ENCODE data around the gene MBD6. TPM values are rescaled to one million over a fixed set of nuclear protein-coding genes. Genes with fewer than 3 reads are reported as not detected.

Gene MBD6
- total and polyA plus RNA-seq, 7 donors = 13.5 to 52.8 (median 16.2) TPM

- Histone ChIP-seq H3K4me1 (peaks cover 0 to 22% (median 13%) of the 10 kb centered on the region in 4 donors), H3K4me3 (no peak overlapping the region), H3K36me3 (peaks cover 6 to 17% (median 12%) of the 10 kb centered on the region in 4 donors), H3K27me3 (peaks cover 0 to 7% (median 0%) of the 10 kb centered on the region in 3 donors), H3K9me3 (no peaks in the 10 kb centered on the region), H3K27ac (no peak overlapping the region)
- TF ChIP-seq CTCF (IDR thresholded peaks at IDR 0.05) (no peak), POLR2AphosphoS5 (IDR thresholded peaks at IDR 0.05) (no peak), POLR2A (IDR thresholded peaks at IDR 0.05) (no peak), EP300 (IDR thresholded peaks at IDR 0.05) (no peak)
- DNase-seq = no peak
- intact Hi-C loops (cut with DNase I) = loop anchor here (2.0 to 5.0 kb wide), 2 partner anchors 23 to 37 kb away; partner anchors contain the start of genes DDIT3 and MBD6
These were observed 36.9 kb upstream of the MBD6 start for GRCh38 chr12:57485695-57486094.

GRCh38 chr12:57487055-57487596 lies 35.5 kb upstream of the MBD6 start:
- peak overlapping the region in 3 of 4 donors; percentile 81 to 87 (median 87) for H3K27ac ChIP-seq
- 81 to 90% methylated on average over 27 of the region's 27 CpGs for WGBS, 2 donors

GRCh38 chr12:57487597-57488401 lies 34.8 kb upstream of the MBD6 start, which contains the start of gene MARS1:
MARS1 (plus strand) TSS chr12:57488068; CDS start chr12:57488091, 23 bp downstream.
- peaks cover 0 to 22% (median 13%) of the 10 kb centered on the region in 4 donors for H3K4me1 ChIP-seq
- intact Hi-C loops (cut with DNase I) = loop anchor here (2.0 to 5.0 kb wide), 2 partner anchors 25 to 35 kb away; partner anchors contain the start of genes DDIT3 and MBD6
- no peaks in the 10 kb centered on the region for H3K9me3 ChIP-seq
- H3K27me3 ChIP-seq = no peaks in the 10 kb centered on the region
- H3K4me3 ChIP-seq = peak within 1 kb of the TSS; percentile 80 to 97 (median 92)
- H3K27ac ChIP-seq = peak within 1 kb of the TSS; percentile 81 to 87 (median 86)
- TF ChIP-seq POLR2AphosphoS5 (IDR thresholded peaks at IDR 0.05) = peak; percentile 76 to 93 (median 88)
- peak in 1 of 4 donors; percentile 83 for TF ChIP-seq EP300 (IDR thresholded peaks at IDR 0.05)
- TF ChIP-seq CTCF (IDR thresholded peaks at IDR 0.05) = no peak
- TF ChIP-seq POLR2A (IDR thresholded peaks at IDR 0.05) = peak; percentile 47 to 65
- WGBS, 2 donors = 5 to 9% methylated on average over 47 of the region's 47 CpGs
- H3K36me3 ChIP-seq = peaks cover 19 to 38% (median 22%) of the 10 kb centered on the region in 4 donors
- DNase-seq = peak; percentile 98

More at GRCh38 chr12:57487055-57487596, 35.5 kb upstream of the MBD6 start:
- DNase-seq = no peak
- Histone ChIP-seq H3K36me3 (peaks cover 19 to 31% (median 22%) of the 10 kb centered on the region in 4 donors), H3K4me1 (peaks cover 0 to 22% (median 13%) of the 10 kb centered on the region in 4 donors), H3K27me3 (no peaks in the 10 kb centered on the region), H3K9me3 (no peaks in the 10 kb centered on the region), H3K4me3 (peak overlapping the region; percentile 80 to 97 (median 92))
- intact Hi-C loops (cut with DNase I) = loop anchor here (2.0 to 5.0 kb wide), 2 partner anchors 24 to 35 kb away; partner anchors contain the start of genes DDIT3 and MBD6
- TF ChIP-seq POLR2AphosphoS5 (IDR thresholded peaks at IDR 0.05) (no peak), POLR2A (IDR thresholded peaks at IDR 0.05) (no peak), EP300 (IDR thresholded peaks at IDR 0.05) (no peak), CTCF (IDR thresholded peaks at IDR 0.05) (no peak)

- DNase-seq = no peak
- Histone ChIP-seq H3K4me1 (peaks cover 0 to 22% (median 13%) of the 10 kb centered on the region in 4 donors), H3K27me3 (no peaks in the 10 kb centered on the region), H3K9me3 (no peaks in the 10 kb centered on the region), H3K27ac (peak overlapping the region; percentile 81 to 87 (median 86)), H3K36me3 (peaks cover 19 to 40% (median 22%) of the 10 kb centered on the region in 4 donors), H3K4me3 (peak overlapping the region; percentile 80 to 97 (median 92))
- TF ChIP-seq EP300 (IDR thresholded peaks at IDR 0.05) (no peak), POLR2A (IDR thresholded peaks at IDR 0.05) (no peak), POLR2AphosphoS5 (IDR thresholded peaks at IDR 0.05) (no peak), CTCF (IDR thresholded peaks at IDR 0.05) (no peak)
- intact Hi-C loops (cut with DNase I) = loop anchor here (5.0 kb wide), 1 partner anchor 34 kb away; the partner anchor contains the start of genes DDIT3 and MBD6
- 28 to 35% methylated on average over 11 of the region's 11 CpGs for WGBS, 2 donors
These were observed 34.0 kb upstream of the MBD6 start for GRCh38 chr12:57488402-57489156.
